A549 (cell line): Measurements from ENCODE around the gene CNOT9. TPM values are rescaled to one million over a fixed set of nuclear protein-coding genes. Genes with fewer than 3 reads are reported as not detected.
"Not testable (repeated sequence)": the region's sequence is repeated elsewhere in the genome, so short reads cannot be mapped to it uniquely, and the experiment has no call there.

Experiments
- ATAC-seq, 2 experiments: fragments of 200-7000 bp in 1 of 2; fragments of >200 bp in 1 of 2; cut with Nextera tagmentation in 1 of 2; cut with Tn5 transposase in 1 of 2; 3 replicates each; pipeline versions ENCODE4 v1.8.0 to v1.9.1; 2018 to 2020; ENCODE audit warnings: mild to moderate bottlenecking in 1 of 2, moderate library complexity in 1 of 2
- CTCF ChIA-PET: fragments of 300-600 bp; sonication (Branson Sonifier 250); formaldehyde crosslinking; extraction: SDS; loops from one replicate; lab custom pipeline; 2021; ENCODE audit warnings: antibody characterized with exemption, inconsistent platforms; lab: Yijun Ruan, JAX
- POLR2A ChIA-PET: fragments of 350-600 bp; formaldehyde crosslinking; extraction: SDS; loops from one replicate; lab custom pipeline; 2021; ENCODE audit warnings: antibody characterized with exemption, inconsistent platforms; lab: Yijun Ruan, JAX
- DNase-seq, 2 experiments: peaks; one replicate each; pipeline versions ENCODE4 v3.0.0 to v3.0.0-alpha.2; 2011 to 2016; ENCODE audit warnings: low read depth in 1 of 2, low spot score in 1 of 2
- FAIRE-seq: peaks from 2 replicates; lab custom pipeline; 2011; peaks lifted over from hg19 to GRCh38; lab: Jason Lieb, UNC
- H3K27ac ChIP-seq, 2 experiments: fragments of >200 bp; sonication (Bioruptor Twin); formaldehyde crosslinking; 3 replicates each; pipeline ENCODE4 v1.5.1; 2016 to 2017
- H3K4me1 ChIP-seq: fragments of >200 bp; sonication (Bioruptor Twin); formaldehyde crosslinking; 3 replicates; pipeline ENCODE4 v1.6.1; 2016
- H3K4me2 ChIP-seq: fragments of >200 bp; sonication (Bioruptor Twin); formaldehyde crosslinking; 3 replicates; pipeline ENCODE4 v1.6.1; 2016
- H3K4me3 ChIP-seq: fragments of >200 bp; sonication (Bioruptor Twin); formaldehyde crosslinking; 3 replicates; pipeline ENCODE4 v1.5.1; 2016
- H3K9me3 ChIP-seq: fragments of >200 bp; sonication (Bioruptor Twin); formaldehyde crosslinking; 3 replicates; pipeline ENCODE4 v1.6.1; 2016
- BHLHE40 ChIP-seq: IDR thresholded peaks from 2 replicates; pipeline ENCODE4 v1.6.1; 2012; ENCODE audit warnings: low read depth, low read length, inconsistent platforms
- CEBPB ChIP-seq, 2 experiments: fragments of >200 bp in 1 of 2; sonication (Bioruptor Twin) in 1 of 2; formaldehyde crosslinking in 1 of 2; IDR thresholded peaks; 2 replicates each; pipeline ENCODE4 v1.6.1; 2012 to 2016
- EHF ChIP-seq: fragments of 250-450 bp; sonication (Bioruptor Pico); IDR thresholded peaks from 2 replicates; pipeline ENCODE4 v1.5.0; 2020; ENCODE audit warnings: mild to moderate bottlenecking
- EHMT2 ChIP-seq: fragments of 200-600 bp; sonication (generic); IDR thresholded peaks from 2 replicates; pipeline ENCODE4 v1.6.1; 2016; ENCODE audit warnings: antibody characterized with exemption, low read depth, mild to moderate bottlenecking, moderate library complexity
- EP300 ChIP-seq, 2 experiments: fragments of >200 bp; sonication (Bioruptor Twin); formaldehyde crosslinking; IDR thresholded peaks; 2 replicates in 1 of 2; 3 replicates in 1 of 2; pipeline ENCODE4 v1.6.1; 2016 to 2017
- FOSB ChIP-seq: fragments of 250-450 bp; sonication (Bioruptor Pico); IDR thresholded peaks from 2 replicates; pipeline ENCODE4 v1.5.0; 2020; ENCODE audit warnings: mild to moderate bottlenecking, moderate library complexity
- FOSL2 ChIP-seq, 2 experiments: fragments of 450-650 bp in 1 of 2; fragments of >200 bp in 1 of 2; sonication (Bioruptor Twin) in 1 of 2; formaldehyde crosslinking; IDR thresholded peaks; 2 replicates each; pipeline versions ENCODE4 v1.5.0 to v1.6.1; 2016 to 2020; ENCODE audit warnings: mild to moderate bottlenecking in 1 of 2, moderate library complexity in 1 of 2
- FOXS1 ChIP-seq: fragments of 250-450 bp; sonication (Bioruptor Pico); IDR thresholded peaks from 2 replicates; pipeline ENCODE4 v1.5.0; 2020; ENCODE audit warnings: mild to moderate bottlenecking, moderate library complexity
- GATA3 ChIP-seq: IDR thresholded peaks from 2 replicates; pipeline ENCODE4 v1.6.1; 2012; ENCODE audit warnings: borderline replicate concordance
- HDAC2 ChIP-seq: fragments of 200-600 bp; sonication (generic); IDR thresholded peaks from 2 replicates; pipeline ENCODE4 v1.6.1; 2016
- HOXB5 ChIP-seq: fragments of 250-450 bp; sonication (Bioruptor Pico); IDR thresholded peaks from 2 replicates; pipeline ENCODE4 v1.5.0; 2020; ENCODE audit warnings: mild to moderate bottlenecking, moderate library complexity
- KDM5A ChIP-seq: fragments of 200-600 bp; sonication (generic); IDR thresholded peaks from 2 replicates; pipeline ENCODE4 v1.6.1; 2016; ENCODE audit warnings: antibody characterized with exemption, mild to moderate bottlenecking
- MAFK ChIP-seq: fragments of 450-650 bp; IDR thresholded peaks from 2 replicates; pipeline ENCODE4 v1.6.1; 2014; ENCODE audit not compliant: partially characterized antibody
- MYC ChIP-seq: IDR thresholded peaks from 2 replicates; pipeline ENCODE4 v1.6.1; 2012; ENCODE audit warnings: mild to moderate bottlenecking, inconsistent platforms, low read length, improper control_type of control experiment, borderline replicate concordance
- NPAS2 ChIP-seq: fragments of 250-450 bp; sonication (Bioruptor Pico); IDR thresholded peaks from 2 replicates; pipeline ENCODE4 v1.8.0; 2022; ENCODE audit warnings: mild to moderate bottlenecking, moderate library complexity, borderline replicate concordance
- NR3C1 ChIP-seq: fragments of >200 bp; sonication (Bioruptor Twin); formaldehyde crosslinking; IDR thresholded peaks from 3 replicates; pipeline ENCODE4 v1.6.1; 2017
- POLR2AphosphoS2 ChIP-seq: conservative IDR thresholded peaks from 2 replicates; pipeline ENCODE4 v1.6.1; 2012; ENCODE audit warnings: low read length, improper control_type of control experiment, inconsistent platforms
- RFX5 ChIP-seq: fragments of 450-650 bp; IDR thresholded peaks from 2 replicates; pipeline ENCODE4 v1.7.1; 2014; ENCODE audit warnings: antibody characterized with exemption, mild to moderate bottlenecking, moderate library complexity
- ZNF302 ChIP-seq: fragments of 250-450 bp; sonication (Bioruptor Pico); IDR thresholded peaks from 2 replicates; pipeline ENCODE4 v1.9.0; 2021; ENCODE audit warnings: inconsistent platforms, mild to moderate bottlenecking, moderate library complexity
- ZSCAN20 ChIP-seq: fragments of 250-450 bp; sonication (Bioruptor Pico); IDR thresholded peaks from 2 replicates; pipeline ENCODE4 v1.8.0; 2022; ENCODE audit warnings: mild to moderate bottlenecking, moderate library complexity
- WGBS: methylation state at CpG from one replicate; pipeline ENCODE4 v1.1.6; 2017; ENCODE audit errors: missing lambda C conversion rate; 5-methylcytosine and 5-hydroxymethylcytosine counted together
- polyA plus RNA-seq, 4 experiments: library from polyadenylated mRNA; depleted of rRNA in 3 of 4; stranded (reverse); fragments of >200 nt; fragmentation: RNase III in 1 of 4; extraction: RNeasy Plus Mini Kit Qiagen cat#74134 plus additional on column Dnase treatment in 1 of 4; gene quantifications; 2 replicates in 3 of 4; 3 replicates in 1 of 4; pipeline ENCODE4 v1.2.3, GENCODE V29; 2011 to 2017
- TF ChIP-seq, protein P1 (sequence below): fragments of 200-600 bp; sonication (generic); IDR thresholded peaks from 2 replicates; pipeline ENCODE4 v1.6.1; 2016; ENCODE audit warnings: antibody characterized with exemption, mild to moderate bottlenecking, moderate library complexity
- TF ChIP-seq, protein P2 (sequence below): IDR thresholded peaks from 2 replicates; pipeline ENCODE4 v1.6.1; 2012; ENCODE audit warnings: low read depth, borderline replicate concordance
- TF ChIP-seq, protein P3 (sequence below): fragments of >200 bp; sonication (Bioruptor Twin); formaldehyde crosslinking; IDR thresholded peaks from 3 replicates; pipeline ENCODE4 v1.5.1; 2016
- TF ChIP-seq, protein P4 (sequence below): fragments of 250-450 bp; sonication (Bioruptor Pico); IDR thresholded peaks from 2 replicates; pipeline ENCODE4 v1.5.0; 2020; ENCODE audit warnings: low read depth, mild to moderate bottlenecking, moderate library complexity

The CNOT9 gene
- polyA plus RNA-seq, 2 of the 4 experiments (the other 2 are of a cell fraction), result 42.7 to 87.4 TPM

DNA sequence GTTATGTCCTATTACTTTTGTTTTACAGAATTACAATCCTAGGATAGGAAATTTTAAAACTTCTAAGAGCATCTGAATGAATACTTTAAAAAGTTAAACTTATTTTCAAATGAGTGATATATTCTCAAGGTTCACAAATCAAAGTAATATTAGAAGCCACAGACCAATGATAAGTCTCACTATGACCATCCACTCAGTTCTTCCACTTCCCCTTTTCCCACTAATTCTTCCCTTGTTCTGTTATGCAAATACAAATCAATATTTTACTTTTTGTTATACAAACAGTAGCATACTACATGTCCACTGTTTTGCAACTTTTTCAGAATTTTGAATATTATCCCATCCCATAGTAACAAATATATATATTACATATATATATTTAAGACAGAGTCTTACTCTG is 20.7 kb upstream of the CNOT9 start:
- FAIRE-seq, result no peak
- POLR2A ChIA-PET, result no interaction called here

DNA sequence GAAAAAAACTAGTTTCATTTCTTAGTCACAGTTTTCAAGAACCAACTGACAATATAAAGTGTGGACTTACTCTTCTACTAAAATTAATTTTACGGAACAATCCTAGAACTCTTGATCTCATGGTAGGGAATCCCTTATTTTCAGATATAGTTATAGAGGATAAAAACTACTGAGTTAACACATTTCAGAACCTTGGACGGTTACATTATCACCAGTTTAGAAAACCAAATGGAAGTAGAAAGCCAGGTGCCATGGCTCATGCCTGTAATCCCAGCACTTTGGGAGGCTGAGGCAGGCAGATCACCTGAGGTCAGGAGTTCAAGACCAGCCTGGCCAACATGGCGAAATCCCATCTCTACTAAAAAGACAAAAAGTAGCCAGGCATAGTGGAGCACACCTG is 14.4 kb upstream of the CNOT9 start:
- H3K27ac ChIP-seq, H3K9me3 ChIP-seq, ATAC-seq, H3K4me3 ChIP-seq, DNase-seq, POLR2A ChIA-PET, H3K4me2 ChIP-seq, CTCF ChIA-PET, FAIRE-seq, H3K4me1 ChIP-seq: not testable (repeated sequence)
- 97% methylated on average over 3 of the region's 3 CpGs for WGBS
- TF ChIP-seq, protein P1, sequence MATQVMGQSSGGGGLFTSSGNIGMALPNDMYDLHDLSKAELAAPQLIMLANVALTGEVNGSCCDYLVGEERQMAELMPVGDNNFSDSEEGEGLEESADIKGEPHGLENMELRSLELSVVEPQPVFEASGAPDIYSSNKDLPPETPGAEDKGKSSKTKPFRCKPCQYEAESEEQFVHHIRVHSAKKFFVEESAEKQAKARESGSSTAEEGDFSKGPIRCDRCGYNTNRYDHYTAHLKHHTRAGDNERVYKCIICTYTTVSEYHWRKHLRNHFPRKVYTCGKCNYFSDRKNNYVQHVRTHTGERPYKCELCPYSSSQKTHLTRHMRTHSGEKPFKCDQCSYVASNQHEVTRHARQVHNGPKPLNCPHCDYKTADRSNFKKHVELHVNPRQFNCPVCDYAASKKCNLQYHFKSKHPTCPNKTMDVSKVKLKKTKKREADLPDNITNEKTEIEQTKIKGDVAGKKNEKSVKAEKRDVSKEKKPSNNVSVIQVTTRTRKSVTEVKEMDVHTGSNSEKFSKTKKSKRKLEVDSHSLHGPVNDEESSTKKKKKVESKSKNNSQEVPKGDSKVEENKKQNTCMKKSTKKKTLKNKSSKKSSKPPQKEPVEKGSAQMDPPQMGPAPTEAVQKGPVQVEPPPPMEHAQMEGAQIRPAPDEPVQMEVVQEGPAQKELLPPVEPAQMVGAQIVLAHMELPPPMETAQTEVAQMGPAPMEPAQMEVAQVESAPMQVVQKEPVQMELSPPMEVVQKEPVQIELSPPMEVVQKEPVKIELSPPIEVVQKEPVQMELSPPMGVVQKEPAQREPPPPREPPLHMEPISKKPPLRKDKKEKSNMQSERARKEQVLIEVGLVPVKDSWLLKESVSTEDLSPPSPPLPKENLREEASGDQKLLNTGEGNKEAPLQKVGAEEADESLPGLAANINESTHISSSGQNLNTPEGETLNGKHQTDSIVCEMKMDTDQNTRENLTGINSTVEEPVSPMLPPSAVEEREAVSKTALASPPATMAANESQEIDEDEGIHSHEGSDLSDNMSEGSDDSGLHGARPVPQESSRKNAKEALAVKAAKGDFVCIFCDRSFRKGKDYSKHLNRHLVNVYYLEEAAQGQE, result peak; percentile 28; the same call in 1 of the 2 replicates

More for the DNA sequence above, 20.7 kb upstream of the CNOT9 start:
- no peak for DNase-seq
- Histone ChIP-seq H3K27ac (no peak overlapping the region), H3K4me1 (no peaks in the 10 kb centered on the region), H3K4me3 (no peak overlapping the region), H3K9me3 (no peaks in the 10 kb centered on the region), H3K4me2 (no peak overlapping the region)
- TF ChIP-seq MYC (no peak), GATA3 (no peak), MAFK (no peak), EHF (CRISPR knock-in tag) (no peak), KDM5A (no peak), FOSB (CRISPR knock-in tag) (no peak), HOXB5 (CRISPR knock-in tag) (no peak), RFX5 (no peak), BHLHE40 (no peak), FOXS1 (CRISPR knock-in tag) (no peak), POLR2AphosphoS2 (no peak), ZSCAN20 (CRISPR knock-in tag) (no peak), HDAC2 (no peak), NPAS2 (CRISPR knock-in tag) (no peak), FOSL2 (IDR thresholded peaks at IDR 0.05) (no peak), FOSL2 (CRISPR knock-in tag; IDR thresholded peaks at IDR 0.05) (no peak), ZNF302 (CRISPR knock-in tag) (no peak), EP300 (IDR thresholded peaks at IDR 0.05) (no peak)
- TF ChIP-seq, protein P2, sequence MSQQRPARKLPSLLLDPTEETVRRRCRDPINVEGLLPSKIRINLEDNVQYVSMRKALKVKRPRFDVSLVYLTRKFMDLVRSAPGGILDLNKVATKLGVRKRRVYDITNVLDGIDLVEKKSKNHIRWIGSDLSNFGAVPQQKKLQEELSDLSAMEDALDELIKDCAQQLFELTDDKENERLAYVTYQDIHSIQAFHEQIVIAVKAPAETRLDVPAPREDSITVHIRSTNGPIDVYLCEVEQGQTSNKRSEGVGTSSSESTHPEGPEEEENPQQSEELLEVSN, result no peak
- TF ChIP-seq, protein P3, sequence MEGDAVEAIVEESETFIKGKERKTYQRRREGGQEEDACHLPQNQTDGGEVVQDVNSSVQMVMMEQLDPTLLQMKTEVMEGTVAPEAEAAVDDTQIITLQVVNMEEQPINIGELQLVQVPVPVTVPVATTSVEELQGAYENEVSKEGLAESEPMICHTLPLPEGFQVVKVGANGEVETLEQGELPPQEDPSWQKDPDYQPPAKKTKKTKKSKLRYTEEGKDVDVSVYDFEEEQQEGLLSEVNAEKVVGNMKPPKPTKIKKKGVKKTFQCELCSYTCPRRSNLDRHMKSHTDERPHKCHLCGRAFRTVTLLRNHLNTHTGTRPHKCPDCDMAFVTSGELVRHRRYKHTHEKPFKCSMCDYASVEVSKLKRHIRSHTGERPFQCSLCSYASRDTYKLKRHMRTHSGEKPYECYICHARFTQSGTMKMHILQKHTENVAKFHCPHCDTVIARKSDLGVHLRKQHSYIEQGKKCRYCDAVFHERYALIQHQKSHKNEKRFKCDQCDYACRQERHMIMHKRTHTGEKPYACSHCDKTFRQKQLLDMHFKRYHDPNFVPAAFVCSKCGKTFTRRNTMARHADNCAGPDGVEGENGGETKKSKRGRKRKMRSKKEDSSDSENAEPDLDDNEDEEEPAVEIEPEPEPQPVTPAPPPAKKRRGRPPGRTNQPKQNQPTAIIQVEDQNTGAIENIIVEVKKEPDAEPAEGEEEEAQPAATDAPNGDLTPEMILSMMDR, result no peak
- ATAC-seq, result no peak
- CTCF ChIA-PET, result no interaction called here

DNA sequence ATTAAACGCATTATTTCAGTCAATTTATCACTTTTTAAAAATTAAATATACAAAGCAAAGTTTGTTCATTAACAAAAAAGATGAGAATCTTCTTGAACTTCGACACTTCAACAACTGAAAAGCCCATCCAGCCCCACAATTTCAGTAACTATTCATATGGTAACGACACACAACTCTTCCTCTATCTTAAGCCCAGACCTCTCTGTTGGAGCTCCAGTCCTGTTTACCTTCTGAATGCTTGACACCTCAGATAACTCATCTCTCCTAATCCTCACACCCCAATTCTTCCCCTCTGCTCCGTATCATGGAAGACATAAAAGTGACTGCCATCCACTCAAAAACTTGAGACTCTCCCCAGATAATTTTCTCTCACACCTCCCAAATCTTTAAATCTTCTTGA is 13.1 kb upstream of the CNOT9 start:
- FAIRE-seq (no peak), DNase-seq (no peak), ATAC-seq (no peak)
- Histone ChIP-seq H3K4me2 (no peak overlapping the region), H3K9me3 (no peaks in the 10 kb centered on the region), H3K4me3 (no peak overlapping the region), H3K27ac (no peak overlapping the region), H3K4me1 (no peaks in the 10 kb centered on the region)
- CTCF ChIA-PET, result no interaction called here
- 90% methylated on average over 4 of the region's 4 CpGs for WGBS
- POLR2A ChIA-PET, result no interaction called here
- TF ChIP-seq MYC, result no peak
- TF ChIP-seq EHMT2, result no peak
- TF ChIP-seq CEBPB (IDR thresholded peaks at IDR 0.05), result no peak
- no peak for TF ChIP-seq NR3C1
- no peak for TF ChIP-seq HOXB5 (CRISPR knock-in tag)
- TF ChIP-seq, protein P4, sequence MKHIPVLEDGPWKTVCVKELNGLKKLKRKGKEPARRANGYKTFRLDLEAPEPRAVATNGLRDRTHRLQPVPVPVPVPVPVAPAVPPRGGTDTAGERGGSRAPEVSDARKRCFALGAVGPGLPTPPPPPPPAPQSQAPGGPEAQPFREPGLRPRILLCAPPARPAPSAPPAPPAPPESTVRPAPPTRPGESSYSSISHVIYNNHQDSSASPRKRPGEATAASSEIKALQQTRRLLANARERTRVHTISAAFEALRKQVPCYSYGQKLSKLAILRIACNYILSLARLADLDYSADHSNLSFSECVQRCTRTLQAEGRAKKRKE, result no peak
- TF ChIP-seq, all 56 proteins: peak for 0
